Activated B cell treated with CpG ODN at 0.5 μM for 24 hours (primary cell): ENCODE results near the gene RPL5. TPM values are rescaled to one million over a fixed set of nuclear protein-coding genes. Genes with fewer than 3 reads are reported as not detected.
A peak's percentile ranks its signal among the peaks of the same experiment; 100 is the strongest.

Experiments
- ATAC-seq: fragments of 200-7000 bp; cut with Tn5 transposase; one replicate; pipeline ENCODE4 v1.10.0; 2021; ENCODE audit warnings: low read depth, mild to moderate bottlenecking, moderate library complexity
- CTCF ChIA-PET: fragments of 350-600 bp; sonication (Branson Sonifier 250); formaldehyde crosslinking; loops from one replicate; lab custom pipeline; 2021; ENCODE audit warnings: antibody characterized with exemption; lab: Charles Lee
- POLR2A ChIA-PET: fragments of 350-600 bp; sonication (Branson Sonifier 250); formaldehyde crosslinking; loops from one replicate; lab custom pipeline; 2021; ENCODE audit warnings: antibody characterized with exemption; lab: Charles Lee
- DNase-seq: peaks from one replicate; pipeline ENCODE4 v3.0.0; 2022
- H3K27ac Mint-ChIP-seq: one replicate; pipeline ENCODE4 v1.8.0; 2020; ENCODE audit warnings: mixed read lengths
- H3K27me3 Mint-ChIP-seq: one replicate; pipeline ENCODE4 v1.8.0; 2021; ENCODE audit warnings: mixed read lengths
- H3K36me3 Mint-ChIP-seq: one replicate; pipeline ENCODE4 v1.8.0; 2021; ENCODE audit warnings: low read depth, mixed read lengths
- H3K4me1 Mint-ChIP-seq: one replicate; pipeline ENCODE4 v1.8.0; 2021; ENCODE audit warnings: mixed read lengths
- H3K4me3 Mint-ChIP-seq: one replicate; pipeline ENCODE4 v1.8.0; 2020; ENCODE audit warnings: mild to moderate bottlenecking, mixed read lengths
- H3K9me3 Mint-ChIP-seq: one replicate; pipeline ENCODE4 v1.8.0; 2020; ENCODE audit warnings: mixed read lengths
- CTCF ChIP-seq: fragments of 200-600 bp; IDR thresholded peaks from one replicate; pipeline ENCODE4 v1.8.0; 2022; ENCODE audit warnings: antibody characterized with exemption, mild to moderate bottlenecking
- intact Hi-C: fragments of 100-400 bp; cut with micrococcal nuclease; formaldehyde crosslinking; loops from one replicate; pipeline ENCODE4 v1.15.1; 2024
- total RNA-seq: library from RNA; stranded (reverse); gene quantifications from 2 replicates; pipeline ENCODE4 v1.2.3, GENCODE V29; 2022

Gene RPL5
- total RNA-seq, 1 donor from 2014 or later: 1,685 TPM

GRCh38 chr1:92883297-92883696 lies 51.5 kb downstream of the RPL5 start:
- Mint-ChIP-seq H3K4me3 (peak overlapping the region; percentile 24), H3K4me1 (peaks cover 49% of the 10 kb centered on the region), H3K9me3 (no peaks in the 10 kb centered on the region), H3K36me3 (no peaks in the 10 kb centered on the region), H3K27me3 (no peaks in the 10 kb centered on the region), H3K27ac (peak overlapping the region; percentile 79)
- intact Hi-C loops: no loop called here
- TF ChIP-seq CTCF: no peak
- ChIA-PET POLR2A (interaction anchor here (1.3 kb wide), 1 partner anchor 78 kb away, joined by 6 read pairs; the partner anchor contains the start of gene DIPK1A), CTCF (interaction anchor here (1.6 to 2.5 kb wide), 3 partner anchors 77 to 179 kb away, joined by 6 to 7 read pairs (median 7); no protein-coding TSS in a partner anchor)
- ATAC-seq: no peak
- DNase-seq: no peak

GRCh38 chr1:92884195-92884594 lies 52.4 kb downstream of the RPL5 start:
- TF ChIP-seq CTCF: no peak
- Mint-ChIP-seq H3K9me3 (peaks cover 4% of the 10 kb centered on the region), H3K4me1 (peaks cover 53% of the 10 kb centered on the region), H3K4me3 (no peak overlapping the region), H3K27ac (no peak overlapping the region), H3K27me3 (no peaks in the 10 kb centered on the region), H3K36me3 (peaks cover 2% of the 10 kb centered on the region)
- DNase-seq (no peak), ATAC-seq (no peak)
- intact Hi-C loops: no loop called here
- POLR2A ChIA-PET: no interaction called here
- CTCF ChIA-PET: interaction anchor here (0.6 to 2.5 kb wide), 5 partner anchors 25 to 248 kb away, joined by 3 to 6 read pairs (median 4); no protein-coding TSS in a partner anchor

- DNase-seq: no peak
- CTCF ChIA-PET: interaction anchor here (1.5 kb wide), 1 partner anchor 73 kb away, joined by 3 read pairs; no protein-coding TSS in a partner anchor
- POLR2A ChIA-PET: interaction anchor here (0.7 kb wide), 1 partner anchor 20 kb away, joined by 3 read pairs; no protein-coding TSS in a partner anchor
- Mint-ChIP-seq H3K27me3 (no peaks in the 10 kb centered on the region), H3K36me3 (peaks cover 11% of the 10 kb centered on the region), H3K4me3 (no peak overlapping the region), H3K9me3 (peaks cover 6% of the 10 kb centered on the region), H3K4me1 (peaks cover 48% of the 10 kb centered on the region), H3K27ac (peak overlapping the region; percentile 13)
- no peak for TF ChIP-seq CTCF
- intact Hi-C loops: no loop called here
- no peak for ATAC-seq
These were observed 55.1 kb downstream of the RPL5 start for GRCh38 chr1:92886886-92887419.

GRCh38 chr1:92887465-92887864 lies 55.6 kb downstream of the RPL5 start:
- DNase-seq (no peak), ATAC-seq (no peak)
- no peak overlapping the region for H3K4me3 Mint-ChIP-seq
- TF ChIP-seq CTCF: no peak
- no peaks in the 10 kb centered on the region for H3K27me3 Mint-ChIP-seq
- peaks cover 45% of the 10 kb centered on the region for H3K4me1 Mint-ChIP-seq
- no peak overlapping the region for H3K27ac Mint-ChIP-seq
- peaks cover 11% of the 10 kb centered on the region for H3K36me3 Mint-ChIP-seq
- ChIA-PET CTCF (interaction anchor here (1.5 kb wide), 1 partner anchor 73 kb away, joined by 3 read pairs; no protein-coding TSS in a partner anchor), POLR2A (interaction anchor here (0.7 kb wide), 1 partner anchor 21 kb away, joined by 3 read pairs; no protein-coding TSS in a partner anchor)
- H3K9me3 Mint-ChIP-seq: peaks cover 6% of the 10 kb centered on the region
- intact Hi-C loops: no loop called here

Other genes starting within 250 kb of the RPL5 start
- gene EVI5, start 46.9 kb upstream of the RPL5 start, total RNA-seq: 18.2 and 27.4 TPM in 2 replicates
- gene DIPK1A, start 129.4 kb downstream of the RPL5 start, total RNA-seq: 16.0 and 16.7 TPM in 2 replicates
- gene MTF2, start 247.2 kb downstream of the RPL5 start, total RNA-seq: 49.1 and 59.7 TPM in 2 replicates